ENCODE results near the gene EDAR. TPM values are rescaled to one million over a fixed set of nuclear protein-coding genes. Genes with fewer than 3 reads are reported as not detected.

Gene EDAR
- total RNA-seq, 1 donor from 2014 or later = 0.24 TPM

GRCh38 chr2:108945969-108946368, 43.1 kb downstream of the EDAR start:
- Mint-ChIP-seq H3K27me3 (no peaks in the 10 kb centered on the region), H3K36me3 (ENCODE audit: insufficient read depth) (peaks cover 5% of the 10 kb centered on the region), H3K27ac (no peak overlapping the region)

GRCh38 chr2:108944601-108945331, 44.3 kb downstream of the EDAR start:
- no peak for DNase-seq (ENCODE audit: low spot score, unreplicated experiment)
- H3K4me1 Mint-ChIP-seq (ENCODE audit: low read depth) = no peaks in the 10 kb centered on the region
- TF ChIP-seq CTCF (IDR thresholded peaks at IDR 0.05; ENCODE audit: unreplicated experiment) = no peak
- no peak overlapping the region for H3K4me3 Mint-ChIP-seq (ENCODE audit: low read depth)
- H3K36me3 Mint-ChIP-seq (ENCODE audit: insufficient read depth) = peaks cover 5% of the 10 kb centered on the region
- H3K27me3 Mint-ChIP-seq = no peaks in the 10 kb centered on the region
- H3K9me3 Mint-ChIP-seq (ENCODE audit: low read depth) = peaks cover 20% of the 10 kb centered on the region
- H3K27ac Mint-ChIP-seq = no peak overlapping the region

More at GRCh38 chr2:108945969-108946368, 43.1 kb downstream of the EDAR start:
- DNase-seq (ENCODE audit: low spot score, unreplicated experiment) = no peak
- Mint-ChIP-seq H3K9me3 (ENCODE audit: low read depth) (peaks cover 20% of the 10 kb centered on the region), H3K4me1 (ENCODE audit: low read depth) (no peaks in the 10 kb centered on the region), H3K4me3 (ENCODE audit: low read depth) (no peak overlapping the region)
- no peak for TF ChIP-seq CTCF (IDR thresholded peaks at IDR 0.05; ENCODE audit: unreplicated experiment)

- peaks cover 20% of the 10 kb centered on the region for H3K9me3 Mint-ChIP-seq (ENCODE audit: low read depth)
- H3K27me3 Mint-ChIP-seq = no peaks in the 10 kb centered on the region
- no peak overlapping the region for H3K27ac Mint-ChIP-seq
- no peaks in the 10 kb centered on the region for H3K4me1 Mint-ChIP-seq (ENCODE audit: low read depth)
- H3K36me3 Mint-ChIP-seq (ENCODE audit: insufficient read depth) = peaks cover 5% of the 10 kb centered on the region
- no peak for DNase-seq (ENCODE audit: low spot score, unreplicated experiment)
- TF ChIP-seq CTCF (IDR thresholded peaks at IDR 0.05; ENCODE audit: unreplicated experiment) = no peak
- no peak overlapping the region for H3K4me3 Mint-ChIP-seq (ENCODE audit: low read depth)
Measured at GRCh38 chr2:108943751-108944150, 45.3 kb downstream of the EDAR start.

GRCh38 chr2:108942888-108943287, 46.1 kb downstream of the EDAR start:
- Mint-ChIP-seq H3K27me3 (no peaks in the 10 kb centered on the region), H3K9me3 (ENCODE audit: low read depth) (peaks cover 13% of the 10 kb centered on the region), H3K36me3 (ENCODE audit: insufficient read depth) (peaks cover 3% of the 10 kb centered on the region), H3K4me3 (ENCODE audit: low read depth) (no peak overlapping the region), H3K27ac (no peak overlapping the region), H3K4me1 (ENCODE audit: low read depth) (no peaks in the 10 kb centered on the region)
- TF ChIP-seq CTCF (IDR thresholded peaks at IDR 0.05; ENCODE audit: unreplicated experiment) = no peak
- no peak for DNase-seq (ENCODE audit: low spot score, unreplicated experiment)

- H3K36me3 Mint-ChIP-seq (ENCODE audit: insufficient read depth) = peaks cover 1% of the 10 kb centered on the region
- peaks cover 10% of the 10 kb centered on the region for H3K9me3 Mint-ChIP-seq (ENCODE audit: low read depth)
- DNase-seq (ENCODE audit: low spot score, unreplicated experiment) = no peak
- no peaks in the 10 kb centered on the region for H3K4me1 Mint-ChIP-seq (ENCODE audit: low read depth)
- H3K27me3 Mint-ChIP-seq = peaks cover 2% of the 10 kb centered on the region
- no peak overlapping the region for H3K27ac Mint-ChIP-seq
- no peak overlapping the region for H3K4me3 Mint-ChIP-seq (ENCODE audit: low read depth)
- TF ChIP-seq CTCF (IDR thresholded peaks at IDR 0.05; ENCODE audit: unreplicated experiment) = no peak
Measured at GRCh38 chr2:108942231-108942825, 46.7 kb downstream of the EDAR start.

Measured in progenitor cell of endocrine pancreas (in vitro differentiated cells).